ES-I3 (cell line): Measurements from ENCODE around the gene COL6A3.

ENCODE experiments used
- H3K36me3 ChIP-seq: 2 replicates; pipeline ENCODE4 v1.6.1; 2013; ENCODE audit warnings: mild to moderate bottlenecking, low read length, control low read depth, moderate library complexity; ENCODE audit not compliant: insufficient read depth
- H3K4me1 ChIP-seq: 2 replicates; pipeline ENCODE4 v1.6.1; 2013; ENCODE audit warnings: mild to moderate bottlenecking, control low read depth, low read length; ENCODE audit not compliant: insufficient read depth
- H3K9ac ChIP-seq: 2 replicates; pipeline ENCODE4 v1.6.1; 2013; ENCODE audit warnings: low read depth, mild to moderate bottlenecking, low read length, moderate library complexity
- H3K9me3 ChIP-seq: 2 replicates; pipeline ENCODE4 v1.6.1; 2013; ENCODE audit warnings: mild to moderate bottlenecking, low read length, moderate library complexity; ENCODE audit not compliant: control insufficient read depth, insufficient read depth

Gene COL6A3

GRCh38 chr2:237432484-237433092 lies 18.6 kb upstream of the COL6A3 start:
- H3K9ac ChIP-seq = no peak overlapping the region
- peaks cover 13% of the 10 kb centered on the region for H3K4me1 ChIP-seq
- no peaks in the 10 kb centered on the region for H3K9me3 ChIP-seq
- no peaks in the 10 kb centered on the region for H3K36me3 ChIP-seq

- H3K9ac ChIP-seq = no peak overlapping the region
- H3K36me3 ChIP-seq = no peaks in the 10 kb centered on the region
- no peaks in the 10 kb centered on the region for H3K9me3 ChIP-seq
- peaks cover 13% of the 10 kb centered on the region for H3K4me1 ChIP-seq
These were observed 17.9 kb upstream of the COL6A3 start for GRCh38 chr2:237431837-237432236.

- H3K9ac ChIP-seq = no peak overlapping the region
- no peaks in the 10 kb centered on the region for H3K36me3 ChIP-seq
- H3K4me1 ChIP-seq = peaks cover 13% of the 10 kb centered on the region
- no peaks in the 10 kb centered on the region for H3K9me3 ChIP-seq
These were observed 17.4 kb upstream of the COL6A3 start for GRCh38 chr2:237431372-237431771.

- Histone ChIP-seq H3K36me3 (no peaks in the 10 kb centered on the region), H3K4me1 (peaks cover 13% of the 10 kb centered on the region), H3K9ac (no peak overlapping the region)
These were observed 16.9 kb upstream of the COL6A3 start for GRCh38 chr2:237430861-237431260.

GRCh38 chr2:237429753-237430152 lies 15.8 kb upstream of the COL6A3 start:
- Histone ChIP-seq H3K4me1 (peaks cover 13% of the 10 kb centered on the region), H3K9me3 (no peaks in the 10 kb centered on the region)

More at GRCh38 chr2:237430861-237431260, 16.9 kb upstream of the COL6A3 start:
- no peaks in the 10 kb centered on the region for H3K9me3 ChIP-seq

GRCh38 chr2:237427769-237428506 lies 14.0 kb upstream of the COL6A3 start:
- Histone ChIP-seq H3K9ac (no peak overlapping the region), H3K9me3 (no peaks in the 10 kb centered on the region), H3K4me1 (peaks cover 4% of the 10 kb centered on the region; the same call in 1 of the 2 replicates), H3K36me3 (no peaks in the 10 kb centered on the region)

More at GRCh38 chr2:237429753-237430152, 15.8 kb upstream of the COL6A3 start:
- H3K36me3 ChIP-seq = no peaks in the 10 kb centered on the region
- no peak overlapping the region for H3K9ac ChIP-seq

GRCh38 chr2:237426517-237426916 lies 12.6 kb upstream of the COL6A3 start:
- Histone ChIP-seq H3K4me1 (no peaks in the 10 kb centered on the region; the same call in 1 of the 2 replicates), H3K9me3 (no peaks in the 10 kb centered on the region), H3K36me3 (no peaks in the 10 kb centered on the region), H3K9ac (no peak overlapping the region)

GRCh38 chr2:237425320-237425719 lies 11.4 kb upstream of the COL6A3 start:
- H3K36me3 ChIP-seq = no peaks in the 10 kb centered on the region
- H3K9me3 ChIP-seq = no peaks in the 10 kb centered on the region
- no peaks in the 10 kb centered on the region; the same call in 1 of the 2 replicates for H3K4me1 ChIP-seq
- no peak overlapping the region for H3K9ac ChIP-seq

- no peak overlapping the region for H3K9ac ChIP-seq
- no peaks in the 10 kb centered on the region for H3K36me3 ChIP-seq
- H3K9me3 ChIP-seq = no peaks in the 10 kb centered on the region
- no peaks in the 10 kb centered on the region; the same call in 1 of the 2 replicates for H3K4me1 ChIP-seq
These were observed 10.6 kb upstream of the COL6A3 start for GRCh38 chr2:237424544-237424943.

GRCh38 chr2:237423891-237424290 lies 9.9 kb upstream of the COL6A3 start:
- Histone ChIP-seq H3K9me3 (no peaks in the 10 kb centered on the region), H3K36me3 (no peaks in the 10 kb centered on the region), H3K9ac (no peak overlapping the region), H3K4me1 (no peaks in the 10 kb centered on the region; the same call in 1 of the 2 replicates)

GRCh38 chr2:237422309-237422708 lies 8.3 kb upstream of the COL6A3 start:
- no peaks in the 10 kb centered on the region; the same call in 1 of the 2 replicates for H3K4me1 ChIP-seq
- no peak overlapping the region for H3K9ac ChIP-seq
- no peaks in the 10 kb centered on the region for H3K36me3 ChIP-seq
- H3K9me3 ChIP-seq = no peaks in the 10 kb centered on the region

GRCh38 chr2:237421542-237422116 lies 7.7 kb upstream of the COL6A3 start:
- no peaks in the 10 kb centered on the region for H3K36me3 ChIP-seq
- peak overlapping the region; percentile 27; the same call in 1 of the 2 replicates for H3K9ac ChIP-seq
- H3K9me3 ChIP-seq = no peaks in the 10 kb centered on the region
- H3K4me1 ChIP-seq = no peaks in the 10 kb centered on the region; the same call in 1 of the 2 replicates

- no peaks in the 10 kb centered on the region; the same call in 1 of the 2 replicates for H3K4me1 ChIP-seq
- H3K36me3 ChIP-seq = no peaks in the 10 kb centered on the region
- no peaks in the 10 kb centered on the region for H3K9me3 ChIP-seq
- H3K9ac ChIP-seq = no peak overlapping the region
These were observed 4.3 kb upstream of the COL6A3 start for GRCh38 chr2:237418300-237418699.

GRCh38 chr2:237412988-237413776 lies 782 bp downstream of the COL6A3 start:
- H3K4me1 ChIP-seq = no peaks in the 10 kb centered on the region; the same call in 1 of the 2 replicates
- no peaks in the 10 kb centered on the region for H3K9me3 ChIP-seq
- H3K36me3 ChIP-seq = no peaks in the 10 kb centered on the region
- no peak overlapping the region for H3K9ac ChIP-seq
